Cardiac muscle cell (in vitro differentiated cells and primary cell): ENCODE results near the gene ACTBL2. TPM values are rescaled to one million over a fixed set of nuclear protein-coding genes. Genes with fewer than 3 reads are reported as not detected.

Experiments
- DNase-seq, 2 donors: peaks; one replicate each; pipeline versions ENCODE4 v3.0.0 to v3.0.0-alpha.2; 2010 to 2017; ENCODE audit warnings: low read depth in 1 of 2, low spot score in 1 of 2
- H3K27ac ChIP-seq: fragments of 200-600 bp; sonication (generic); 2 replicates; pipeline ENCODE4 v1.5.1; 2016
- H3K27me3 ChIP-seq: fragments of 200-600 bp; sonication (generic); 2 replicates; pipeline ENCODE4 v1.6.0; 2016; ENCODE audit warnings: control low read depth
- H3K36me3 ChIP-seq: fragments of 200-600 bp; sonication (generic); 2 replicates; pipeline ENCODE4 v1.5.1; 2016; ENCODE audit warnings: control low read depth
- H3K4me1 ChIP-seq: fragments of 200-600 bp; sonication (generic); 2 replicates; pipeline ENCODE4 v1.8.1; 2017; ENCODE audit warnings: low read depth, mild to moderate bottlenecking, mixed run types
- H3K4me3 ChIP-seq: fragments of 200-600 bp; sonication (generic); 2 replicates; pipeline ENCODE4 v1.5.1; 2016; ENCODE audit warnings: mild to moderate bottlenecking
- H3K9me3 ChIP-seq: fragments of 200-600 bp; sonication (generic); 2 replicates; pipeline ENCODE4 v1.5.1; 2017; ENCODE audit warnings: low read depth, mild to moderate bottlenecking, control low read depth
- CTCF ChIP-seq: IDR thresholded peaks from 2 replicates; pipeline ENCODE4 v1.5.1; 2012; ENCODE audit warnings: low read depth, mild to moderate bottlenecking, low read length
- polyA plus RNA-seq: library from polyadenylated mRNA; unstranded; fragments of >200 nt; fragmentation: Nextera tagmentation; extraction: Ambion mirVana; gene quantifications from 2 replicates; pipeline ENCODE4 v1.2.1, GENCODE V29; 2016
- total RNA-seq: library from RNA; depleted of rRNA; stranded (reverse); fragments of >200 nt; gene quantifications from 2 replicates; pipeline ENCODE4 v1.2.3, GENCODE V29; 2016

ACTBL2 gene
- total and polyA plus RNA-seq, 2 experiments from 2014 or later, result not detected

GRCh38 chr5:57456531-57457135 lies 26.0 kb downstream of the ACTBL2 start:
- H3K4me3 ChIP-seq, result no peak overlapping the region
- no peak for DNase-seq
- no peaks in the 10 kb centered on the region for H3K9me3 ChIP-seq
- H3K4me1 ChIP-seq, result no peaks in the 10 kb centered on the region
- H3K27me3 ChIP-seq, result no peaks in the 10 kb centered on the region
- TF ChIP-seq CTCF, result no peak
- H3K27ac ChIP-seq, result no peak overlapping the region
- H3K36me3 ChIP-seq, result no peaks in the 10 kb centered on the region

- Histone ChIP-seq H3K4me1 (no peaks in the 10 kb centered on the region), H3K36me3 (no peaks in the 10 kb centered on the region), H3K4me3 (no peak overlapping the region), H3K27me3 (no peaks in the 10 kb centered on the region), H3K9me3 (no peaks in the 10 kb centered on the region), H3K27ac (no peak overlapping the region)
- no peak for TF ChIP-seq CTCF
- no peak for DNase-seq
These were observed 26.8 kb downstream of the ACTBL2 start for GRCh38 chr5:57455511-57456455.

- H3K36me3 ChIP-seq, result no peaks in the 10 kb centered on the region
- H3K4me3 ChIP-seq, result no peak overlapping the region
- no peaks in the 10 kb centered on the region for H3K27me3 ChIP-seq
- H3K9me3 ChIP-seq, result no peaks in the 10 kb centered on the region
- no peak overlapping the region for H3K27ac ChIP-seq
- TF ChIP-seq CTCF, result no peak
- H3K4me1 ChIP-seq, result no peaks in the 10 kb centered on the region
- DNase-seq, result no peak
These were observed 27.7 kb downstream of the ACTBL2 start for GRCh38 chr5:57454896-57455295.

- H3K4me3 ChIP-seq, result no peak overlapping the region
- no peak for TF ChIP-seq CTCF
- H3K27me3 ChIP-seq, result no peaks in the 10 kb centered on the region
- H3K36me3 ChIP-seq, result no peaks in the 10 kb centered on the region
- H3K27ac ChIP-seq, result no peak overlapping the region
- no peaks in the 10 kb centered on the region for H3K9me3 ChIP-seq
- H3K4me1 ChIP-seq, result peaks cover 5% of the 10 kb centered on the region
- no peak for DNase-seq
These were observed 28.9 kb downstream of the ACTBL2 start for GRCh38 chr5:57453728-57454127.

- Histone ChIP-seq H3K9me3 (no peaks in the 10 kb centered on the region), H3K4me3 (no peak overlapping the region), H3K27ac (no peak overlapping the region), H3K27me3 (no peaks in the 10 kb centered on the region), H3K4me1 (peaks cover 6% of the 10 kb centered on the region), H3K36me3 (no peaks in the 10 kb centered on the region)
- no peak for TF ChIP-seq CTCF
- DNase-seq, result no peak
These were observed 29.7 kb downstream of the ACTBL2 start for GRCh38 chr5:57452885-57453284.
